Omental fat pad (tissue), 4 donors: ENCODE measurements around the gene FAIM2. TPM values are rescaled to one million over a fixed set of nuclear protein-coding genes. Genes with fewer than 3 reads are reported as not detected.
A peak's percentile ranks its signal among the peaks of the same experiment; 100 is the strongest.

Experiments
- ATAC-seq: fragments of 150-250 bp; one replicate; pipeline ENCODE4 v1.9.1; 2016; ENCODE audit warnings: mild to moderate bottlenecking, moderate library complexity; ENCODE audit not compliant: low FRiP score
- DNase-seq: peaks from one replicate; pipeline ENCODE4 v3.0.0-alpha.2; 2019; ENCODE audit warnings: low spot score
- CTCF ChIP-seq, 3 donors: fragments of 450-650 bp; IDR thresholded peaks; one replicate each; pipeline ENCODE4 v1.5.1; 2016 to 2017; ENCODE audit warnings: antibody characterized with exemption in 3 of 3, mild to moderate bottlenecking in 3 of 3, moderate library complexity in 2 of 3
- total RNA-seq, 4 donors: library from RNA; depleted of rRNA; stranded (reverse); fragments of >200 nt; gene quantifications; one replicate each; pipeline ENCODE4 v1.1.0, GENCODE V29; 2016

FAIM2 gene
- total RNA-seq, 4 donors from 2014 or later = 0.36 to 6.1 (median 3.1) TPM

GRCh38 chr12:49923880-49924556, 20.3 kb upstream of the FAIM2 start:
- DNase-seq (no peak), ATAC-seq (peak; percentile 69)
- no peak for TF ChIP-seq CTCF (IDR thresholded peaks at IDR 0.05)

GRCh38 chr12:49923035-49923644, 19.4 kb upstream of the FAIM2 start:
- ATAC-seq (peak; percentile 14), DNase-seq (no peak)
- no peak for TF ChIP-seq CTCF (IDR thresholded peaks at IDR 0.05)

GRCh38 chr12:49922349-49923034, 18.8 kb upstream of the FAIM2 start:
- TF ChIP-seq CTCF (IDR thresholded peaks at IDR 0.05) = no peak
- DNase-seq = no peak

GRCh38 chr12:49921936-49922335, 18.2 kb upstream of the FAIM2 start:
- ATAC-seq = no peak
- no peak for TF ChIP-seq CTCF (IDR thresholded peaks at IDR 0.05)

More at GRCh38 chr12:49922349-49923034, 18.8 kb upstream of the FAIM2 start:
- ATAC-seq = no peak

GRCh38 chr12:49921299-49921698, 17.6 kb upstream of the FAIM2 start:
- ATAC-seq (no peak), DNase-seq (no peak)
- no peak for TF ChIP-seq CTCF (IDR thresholded peaks at IDR 0.05)

More at GRCh38 chr12:49921936-49922335, 18.2 kb upstream of the FAIM2 start:
- no peak for DNase-seq

- no peak for TF ChIP-seq CTCF (IDR thresholded peaks at IDR 0.05)
- ATAC-seq (no peak), DNase-seq (no peak)
These were observed 17.2 kb upstream of the FAIM2 start for GRCh38 chr12:49920915-49921286.
